HG03378 (cell line): ENCODE results near the gene CPLANE2.
"Not testable (repeated sequence)": the region's sequence is repeated elsewhere in the genome, so short reads cannot be mapped to it uniquely, and the experiment has no call there.

Experiments
- ATAC-seq: cut with Tn5 transposase; IDR thresholded peaks from one replicate; pipeline ENCODE4 v1.9.1; 2021; ENCODE audit warnings: mild to moderate bottlenecking, moderate library complexity; ENCODE audit not compliant: unreplicated experiment

CPLANE2 gene

DNA sequence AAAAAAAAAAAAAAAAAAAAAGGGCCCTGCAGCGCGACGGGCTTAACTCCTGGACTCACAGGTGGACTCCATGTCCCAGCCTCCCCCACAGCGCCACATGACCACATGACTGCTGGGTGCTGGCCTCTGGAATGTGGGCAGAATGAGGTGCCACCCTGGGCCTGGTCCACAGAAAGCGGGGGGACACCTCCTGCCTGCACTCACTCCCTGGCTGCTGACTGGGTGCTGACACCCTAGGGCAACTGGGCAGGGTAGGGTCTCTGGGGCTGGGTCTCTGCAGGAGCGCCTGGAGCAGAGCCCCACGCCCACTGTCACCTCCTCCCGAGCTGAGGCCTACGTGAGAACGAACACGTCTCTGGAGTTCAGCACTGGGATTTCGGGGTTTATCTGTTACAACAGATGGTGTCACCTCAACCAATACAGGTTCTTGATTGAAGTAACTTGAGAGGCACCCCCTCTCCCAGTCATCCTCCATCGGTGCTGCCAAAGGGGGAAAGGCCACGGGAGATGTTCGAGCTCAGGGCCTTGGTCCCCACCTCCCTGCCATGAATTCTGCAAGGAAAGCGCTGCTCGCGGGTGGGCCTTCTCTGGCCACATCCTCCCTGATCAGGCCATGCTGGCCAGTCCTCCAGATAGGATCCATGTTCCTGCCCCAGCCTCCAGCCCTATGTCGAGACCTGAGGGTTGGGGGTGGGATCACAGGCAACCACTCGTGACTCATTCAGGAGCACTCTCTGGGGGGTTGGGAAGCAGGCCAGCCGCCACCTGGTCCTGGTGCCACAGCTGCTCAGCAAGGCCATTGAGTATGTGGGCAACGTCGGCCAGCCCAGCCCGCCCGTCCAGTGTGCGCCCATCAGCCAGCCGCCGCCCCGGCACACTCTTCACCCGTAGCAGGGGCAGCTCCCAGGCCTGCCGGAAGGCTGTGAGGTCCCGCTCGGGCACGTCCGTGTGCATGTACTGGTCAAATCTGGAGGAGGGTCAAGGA is 5.4 kb downstream of the CPLANE2 start:
- ATAC-seq, result no peak

DNA sequence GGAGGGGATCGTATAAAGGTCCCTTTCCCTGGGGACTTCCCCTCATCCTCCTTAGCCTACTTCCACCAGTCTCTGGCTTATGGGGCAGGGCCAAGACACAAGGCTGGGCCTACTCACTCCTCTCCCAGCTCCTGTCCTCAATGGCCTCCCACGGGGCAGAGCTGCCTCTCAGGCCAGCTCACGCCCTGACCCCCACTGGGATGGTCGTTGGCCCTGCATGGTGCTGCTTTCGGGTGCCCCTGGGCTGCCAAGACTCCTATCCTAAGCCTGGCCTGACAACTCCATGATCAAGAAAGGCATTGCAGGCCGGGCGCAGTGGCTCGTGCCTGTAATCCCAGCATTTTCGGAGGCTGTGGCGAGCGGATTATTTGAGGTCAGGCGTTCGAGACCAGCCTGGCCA is 6.2 kb downstream of the CPLANE2 start:
- ATAC-seq, result no peak

DNA sequence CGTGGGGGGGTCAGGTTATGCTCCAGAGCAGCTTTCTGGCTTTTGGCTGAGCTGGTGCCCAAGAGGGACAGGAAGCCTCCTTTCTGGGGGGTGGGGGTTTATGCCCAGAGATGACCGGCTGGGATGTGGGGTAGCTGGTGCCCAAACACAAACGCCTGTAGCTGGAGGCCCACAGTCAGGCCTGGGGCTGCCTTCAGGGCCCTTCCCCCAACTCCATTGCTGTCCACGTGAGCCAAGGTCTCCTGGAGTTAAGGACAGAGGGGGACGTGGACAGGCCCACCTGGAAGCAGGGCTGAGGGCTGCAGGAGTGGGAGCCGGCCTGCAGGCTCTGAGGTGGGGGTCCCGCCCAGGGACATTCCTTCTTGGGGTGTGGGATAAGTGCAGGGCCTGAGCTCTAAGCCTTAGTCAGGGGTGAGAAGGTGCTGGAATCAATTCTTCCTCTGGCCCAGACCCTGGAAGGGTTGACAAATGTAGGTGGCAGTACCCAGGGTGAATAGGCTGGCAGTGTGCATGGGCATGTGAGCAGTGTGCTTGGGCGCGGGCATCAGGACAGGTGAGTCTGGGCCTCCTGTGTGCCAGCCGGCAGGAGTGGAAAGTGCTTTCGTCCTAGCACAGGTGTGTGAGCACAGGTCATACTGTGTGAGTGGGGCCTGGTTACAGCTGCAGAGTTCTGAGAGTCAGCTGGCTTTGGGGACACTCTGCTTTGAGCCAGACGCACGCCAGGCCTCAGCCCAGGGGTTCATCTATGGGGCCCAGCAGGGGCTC is 6.8 kb downstream of the CPLANE2 start:
- ATAC-seq, result no peak

DNA sequence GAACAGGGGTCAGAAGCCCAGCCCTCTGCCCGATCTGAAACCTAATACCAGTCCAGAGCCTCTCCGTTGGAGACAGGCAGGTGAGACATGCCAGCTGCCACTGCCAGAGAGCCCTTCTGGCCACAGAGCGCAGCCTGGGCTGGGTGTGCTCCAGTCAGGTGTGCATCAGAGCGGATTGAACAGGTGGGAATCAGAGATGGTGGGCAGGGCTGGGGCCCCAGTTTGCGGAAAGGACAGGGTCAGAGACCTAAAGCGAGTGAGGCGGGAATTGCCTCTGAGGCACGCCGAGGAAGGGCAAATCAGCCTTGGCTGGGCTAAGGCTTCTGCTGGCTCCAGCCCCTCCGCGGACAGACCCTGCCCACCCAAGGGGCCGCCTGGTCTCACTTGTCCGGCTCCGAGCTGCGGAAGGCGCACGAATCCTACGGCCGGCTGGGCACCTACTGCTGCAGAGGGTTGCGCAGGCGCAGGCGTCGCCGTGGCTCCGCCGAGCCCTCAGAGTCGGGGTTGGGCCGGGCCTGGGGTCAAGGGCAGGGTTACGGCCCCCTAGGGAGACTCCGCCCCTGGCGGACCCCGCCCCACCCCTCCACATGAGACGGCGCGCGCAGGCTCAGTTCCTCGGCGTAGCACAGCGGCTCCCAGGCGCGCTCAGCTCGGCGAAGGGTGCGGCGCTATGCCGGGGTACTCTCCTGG is 10.3 kb downstream of the CPLANE2 start:
- ATAC-seq, result no peak

DNA sequence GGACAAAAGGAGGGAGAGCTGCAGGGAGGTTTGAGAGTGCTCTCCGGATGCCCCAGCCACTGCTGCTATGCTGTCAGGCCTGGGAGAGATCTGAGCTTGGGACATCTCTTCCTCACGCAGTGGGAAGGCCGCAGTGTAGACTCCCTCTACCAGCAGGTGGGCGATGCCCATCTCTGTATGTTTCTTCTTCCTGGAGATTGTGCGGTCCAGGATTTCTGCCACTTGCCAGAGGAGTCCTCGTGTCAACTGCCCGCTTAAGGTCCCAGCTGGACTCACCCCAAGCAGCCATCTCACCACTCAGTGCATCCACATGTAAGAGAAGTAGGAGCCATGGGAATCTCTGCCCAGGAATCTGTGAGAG is 10.9 kb downstream of the CPLANE2 start:
- ATAC-seq, result no peak

DNA sequence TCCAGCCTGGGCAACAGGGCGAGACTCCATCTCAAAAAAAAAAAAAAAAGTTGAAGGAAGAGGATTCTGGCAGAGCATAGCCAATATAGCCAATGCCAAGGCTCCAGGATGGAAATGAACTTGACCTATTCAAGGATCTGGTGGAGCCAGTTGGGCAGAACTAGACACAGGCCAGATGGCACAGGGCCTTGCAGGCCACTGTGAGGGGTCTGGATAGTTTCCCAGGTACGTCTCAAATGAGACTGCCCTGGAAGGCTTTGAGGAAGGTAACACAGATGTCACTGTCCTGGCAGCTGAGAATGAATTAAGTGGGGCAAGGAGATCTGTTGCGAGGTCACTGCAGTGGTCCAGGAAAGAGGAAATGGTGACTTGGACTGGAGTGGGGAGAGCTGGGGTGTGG is 12.5 kb downstream of the CPLANE2 start:
- no peak for ATAC-seq

DNA sequence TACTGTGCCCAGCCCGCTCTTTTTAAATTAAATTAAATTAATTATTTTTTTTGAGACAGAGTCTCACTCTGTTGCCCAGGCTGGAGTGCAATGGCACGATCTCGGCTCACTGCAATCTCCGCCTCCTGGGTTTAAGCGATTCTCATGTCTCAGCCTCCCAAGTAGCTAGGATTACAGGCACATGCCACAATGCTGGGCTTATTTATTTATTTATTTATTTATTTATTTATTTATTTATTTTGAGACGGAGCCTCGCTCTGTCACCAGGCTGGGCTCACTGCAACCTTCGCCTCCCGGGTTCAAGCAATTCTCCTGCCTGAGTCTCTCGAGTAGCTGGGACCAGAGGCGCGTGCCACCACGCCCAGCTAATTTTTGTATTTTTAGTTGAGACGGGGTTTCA is 14.3 kb downstream of the CPLANE2 start:
- ATAC-seq, result not testable (repeated sequence)

DNA sequence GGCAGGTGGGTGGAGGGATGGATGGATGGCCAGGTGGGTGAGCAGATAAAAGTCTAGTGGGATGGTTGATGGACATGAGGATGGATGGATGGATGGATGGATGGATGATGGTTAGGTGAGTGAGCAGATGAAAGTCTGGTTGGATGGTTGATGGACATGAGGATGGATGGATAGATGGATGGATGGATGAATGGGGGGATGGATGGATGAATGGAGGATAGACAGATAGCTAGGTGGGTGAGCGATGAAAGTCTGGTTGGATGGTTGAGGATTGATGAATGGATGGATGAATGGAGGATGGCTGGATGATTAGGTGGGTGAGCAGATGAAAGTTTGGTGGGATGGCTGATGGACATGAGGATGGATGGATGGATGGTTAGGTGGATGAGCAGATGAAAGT is 15.5 kb downstream of the CPLANE2 start:
- ATAC-seq, result no peak

DNA sequence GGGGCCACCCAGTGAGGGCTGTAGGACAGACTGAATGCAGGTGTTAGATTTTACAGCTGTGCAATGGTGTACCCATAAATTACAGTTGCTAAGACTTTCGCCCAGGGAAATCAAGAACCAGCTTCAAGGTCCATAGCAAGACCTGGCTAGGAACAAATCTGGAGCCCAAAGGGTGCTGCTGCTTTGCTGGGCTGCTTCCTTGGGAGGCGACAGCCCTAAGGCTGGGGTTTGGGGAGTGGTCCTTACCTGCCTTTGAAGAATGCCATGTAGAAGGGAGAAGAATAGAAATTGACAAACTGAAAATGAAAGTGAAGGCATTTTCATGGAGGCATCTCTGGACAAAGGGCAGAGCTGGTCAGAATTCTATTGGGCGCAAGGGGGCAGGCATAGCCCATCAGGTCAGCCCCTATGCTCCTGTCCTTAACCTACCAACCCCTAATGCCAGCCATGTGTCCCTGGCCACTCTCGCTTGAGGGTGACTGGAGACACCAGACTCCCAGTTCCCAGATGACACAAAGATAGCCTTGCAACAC is 16.9 kb downstream of the CPLANE2 start:
- no peak for ATAC-seq

DNA sequence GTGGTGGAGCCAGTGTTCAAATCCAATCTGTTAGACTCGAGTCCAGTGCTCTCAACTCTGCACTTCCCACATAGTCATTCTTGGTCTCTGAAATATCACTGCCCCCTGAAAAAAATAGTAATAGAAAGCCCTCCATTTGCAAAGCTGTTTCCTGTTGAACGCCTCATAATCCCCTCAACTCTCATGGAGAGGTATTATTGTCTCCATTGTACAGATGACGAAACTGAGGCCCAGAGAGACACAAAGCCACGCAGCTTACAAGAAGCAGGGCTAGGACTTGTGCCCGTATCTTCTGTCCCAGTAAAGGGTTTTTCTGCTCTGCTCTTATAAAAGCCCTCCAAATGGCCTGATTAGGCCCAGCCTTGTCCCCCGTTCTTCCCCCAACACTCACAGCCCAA is 18.3 kb downstream of the CPLANE2 start:
- no peak for ATAC-seq

DNA sequence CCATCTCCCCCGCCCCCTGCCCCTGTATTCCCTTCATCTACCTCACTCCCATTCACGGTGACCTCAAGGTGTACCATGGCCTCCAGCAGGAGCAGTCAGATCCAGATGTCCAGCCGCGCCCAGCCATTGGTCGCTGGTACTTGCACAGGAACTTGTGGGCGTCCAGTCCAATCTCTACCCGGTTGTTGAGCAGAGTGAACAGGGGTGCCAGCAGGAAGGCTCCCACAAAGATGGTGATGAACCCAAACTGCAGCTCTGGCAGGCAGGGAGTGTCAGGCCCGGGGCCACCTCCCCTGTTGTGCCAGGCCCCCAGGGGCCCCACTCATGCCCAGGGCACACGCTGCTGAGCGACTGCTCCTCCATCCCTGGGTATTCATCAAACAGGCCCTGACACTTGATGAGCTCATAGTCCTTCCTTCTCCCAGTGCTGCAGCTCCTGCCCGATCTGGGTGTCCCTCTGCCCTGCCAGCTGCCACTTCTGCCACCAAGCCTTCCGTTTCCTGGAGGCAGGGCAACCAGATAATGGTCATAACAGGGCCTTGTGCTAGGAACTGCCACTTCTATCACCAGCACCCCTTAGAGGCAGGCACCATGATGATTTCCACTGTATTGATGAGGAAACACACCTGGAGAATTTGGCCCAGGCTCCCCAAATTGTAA is 18.8 kb downstream of the CPLANE2 start:
- no peak for ATAC-seq

DNA sequence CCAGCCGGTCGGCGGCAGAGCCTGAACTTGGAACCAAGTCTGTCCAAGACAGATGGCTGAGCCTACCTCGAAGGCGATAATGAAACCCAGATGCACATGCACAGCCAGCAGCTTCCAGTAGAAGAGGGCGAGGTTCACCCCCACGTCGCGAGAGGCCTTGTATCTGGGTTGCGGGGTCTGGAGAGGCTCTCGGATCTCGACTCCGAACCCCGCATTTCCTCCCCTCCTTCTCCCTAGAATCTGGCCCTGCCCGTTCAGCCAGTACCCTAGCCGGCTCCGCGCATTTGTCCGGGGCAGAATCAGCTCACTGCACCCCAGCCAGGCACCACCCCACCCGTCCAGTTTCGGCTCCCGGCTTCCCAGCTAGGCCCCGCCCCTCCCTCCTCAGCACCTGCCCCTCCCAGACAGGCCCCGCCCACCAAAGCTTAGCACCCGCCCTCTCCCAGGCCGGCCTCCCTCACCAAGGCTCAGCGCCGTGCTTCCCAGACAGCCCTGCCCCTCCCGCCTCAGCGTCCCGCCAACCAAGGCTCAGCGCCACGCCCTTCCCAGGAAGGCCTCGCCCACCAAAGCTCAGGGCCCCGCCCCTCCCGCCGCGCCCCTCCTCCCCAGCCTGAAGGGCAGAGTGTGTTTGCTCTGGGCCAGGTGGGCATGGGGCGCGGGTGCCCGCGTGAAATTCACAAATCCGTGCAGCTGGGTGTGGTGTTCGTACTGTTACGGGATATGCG is 19.8 kb downstream of the CPLANE2 start:
- ATAC-seq, result no peak

DNA sequence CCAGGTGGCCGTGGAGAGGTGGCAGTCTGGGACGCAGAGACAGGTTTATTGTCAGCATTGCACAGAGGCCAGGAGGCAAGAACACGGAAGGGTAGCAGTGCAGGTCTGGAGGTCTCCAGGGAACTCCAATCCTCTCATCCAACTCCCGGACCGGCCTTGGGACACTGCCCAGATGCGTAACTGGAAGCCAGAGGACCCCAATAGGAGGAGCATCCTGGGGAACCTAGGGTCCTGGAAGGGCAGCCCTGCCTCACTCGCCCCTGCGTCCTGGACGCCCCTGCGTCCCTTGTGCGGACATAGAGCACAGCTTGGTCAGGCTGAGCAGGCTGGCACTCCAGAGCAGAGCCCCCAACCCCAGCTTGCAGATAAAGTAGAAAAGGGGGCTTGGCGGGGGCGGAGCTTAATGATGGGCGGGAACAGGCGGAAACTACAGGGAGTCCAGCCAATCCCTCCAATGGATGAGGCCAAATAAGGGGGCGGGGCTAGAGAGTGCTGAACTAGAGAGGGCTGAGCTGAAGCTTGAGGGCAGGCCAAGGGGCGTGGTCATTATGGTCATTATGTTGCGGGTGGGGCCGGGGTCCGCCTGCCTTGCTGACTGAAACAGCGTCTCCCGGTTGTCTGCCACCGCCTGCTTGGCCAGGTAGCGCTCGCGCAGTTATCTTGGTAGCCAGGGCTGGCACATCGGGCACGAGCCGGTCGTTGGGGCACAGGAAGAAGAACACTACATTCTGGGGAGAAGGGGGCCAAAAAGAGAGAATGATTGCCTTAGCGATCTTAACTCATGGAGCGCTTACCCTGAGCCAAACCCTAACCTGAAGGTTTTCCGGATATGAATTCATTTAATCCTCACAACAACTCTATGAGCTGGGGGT is 20.9 kb downstream of the CPLANE2 start:
- no peak for ATAC-seq

DNA sequence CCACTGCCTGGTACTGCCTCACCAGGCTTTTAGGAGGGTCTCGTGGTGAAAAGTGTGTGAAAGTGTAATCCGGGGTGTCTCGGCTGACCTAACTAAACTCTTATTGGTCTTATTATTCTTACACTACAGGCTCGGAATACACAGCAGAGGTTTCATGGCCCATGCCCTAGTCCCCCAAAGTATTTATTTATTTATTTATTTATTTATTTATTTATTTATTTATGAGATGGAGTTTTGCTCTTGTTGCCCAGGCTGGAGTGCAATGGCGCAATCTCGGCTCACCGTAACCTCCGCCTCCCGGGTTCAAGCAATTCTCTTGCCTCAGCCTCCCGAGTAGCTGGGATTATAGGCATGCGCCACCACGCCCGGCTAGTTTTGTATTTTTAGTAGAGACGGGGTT is 21.7 kb downstream of the CPLANE2 start:
- not testable (repeated sequence) for ATAC-seq

DNA sequence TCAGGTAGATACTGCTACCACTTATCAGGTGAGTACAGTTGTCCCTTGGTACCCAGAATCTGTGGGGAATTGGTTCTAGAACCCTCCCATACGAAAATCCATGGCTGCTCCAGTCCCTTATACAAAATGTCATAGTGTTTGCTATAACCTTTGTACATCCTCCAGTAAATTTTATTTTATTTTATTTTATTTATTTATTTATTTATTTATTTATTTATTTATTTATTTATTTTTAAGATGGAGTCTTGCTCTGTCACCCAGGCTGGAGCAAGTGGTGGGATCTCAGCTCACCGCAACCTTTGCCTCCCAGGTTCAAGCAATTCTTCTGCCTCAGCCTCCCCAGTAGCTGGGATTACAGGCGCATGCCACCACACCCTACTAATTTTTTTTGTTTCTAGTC is 23.4 kb downstream of the CPLANE2 start:
- not testable (repeated sequence) for ATAC-seq

DNA sequence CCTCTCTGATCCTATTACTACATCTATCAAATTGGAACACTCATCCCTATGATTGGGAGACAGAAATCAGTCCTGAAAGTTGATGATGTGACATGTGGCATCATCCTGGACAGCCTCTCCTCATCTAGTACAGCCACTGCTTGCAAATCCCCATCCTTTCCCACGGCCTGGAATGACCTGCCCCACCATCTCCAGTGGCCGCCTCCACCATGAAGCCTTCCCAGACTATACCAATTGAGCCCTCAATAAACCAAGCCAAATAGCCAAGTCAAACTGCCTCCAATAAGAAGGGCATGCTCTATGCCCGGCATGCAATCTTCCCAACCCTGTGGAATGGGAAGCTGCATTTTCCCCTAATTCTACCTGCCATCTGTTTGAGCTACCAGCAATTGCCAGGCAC is 24.0 kb downstream of the CPLANE2 start:
- ATAC-seq, result no peak

DNA sequence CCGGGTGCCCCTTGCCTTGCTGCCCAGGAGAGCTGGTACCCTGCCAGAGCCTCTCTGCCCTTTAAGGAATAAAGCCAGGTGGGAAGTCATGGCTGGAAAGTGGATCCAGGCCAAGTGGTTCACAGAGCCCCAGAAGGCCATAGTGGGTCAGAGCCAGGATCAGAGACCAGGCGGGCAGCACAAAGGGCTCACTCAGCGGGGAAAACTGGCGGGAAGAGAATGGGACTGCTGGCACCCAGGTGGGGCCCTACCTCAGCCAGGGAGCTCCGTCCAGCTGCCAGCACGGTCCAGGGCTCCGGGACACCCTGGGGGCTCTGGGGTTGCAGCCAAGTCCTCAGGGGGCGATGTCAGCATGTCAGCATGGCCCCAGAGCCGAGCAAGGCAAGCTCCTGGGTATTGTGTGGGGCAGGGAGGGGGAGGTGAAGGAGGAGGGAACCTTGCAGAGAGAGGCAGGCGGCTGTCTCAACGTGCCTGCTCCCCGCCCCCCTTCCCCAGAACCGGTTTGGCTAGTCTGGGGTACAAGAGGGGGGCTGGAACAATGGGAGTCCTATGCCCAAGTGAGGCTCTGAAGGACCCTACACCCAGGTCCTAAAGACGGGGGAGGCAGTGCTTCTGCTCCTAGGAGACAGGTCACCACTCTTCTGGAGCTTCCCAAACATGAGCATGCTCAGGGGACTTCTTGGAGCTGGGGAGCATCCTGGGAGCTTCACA is 24.6 kb downstream of the CPLANE2 start, which contains the start of gene ARHGEF19:
Gene ARHGEF19 (minus strand): TSS at position 402 of the 711 bp plus-strand sequence. CDS start 3,598 bp downstream, outside the sequence.
- no peak for ATAC-seq

DNA sequence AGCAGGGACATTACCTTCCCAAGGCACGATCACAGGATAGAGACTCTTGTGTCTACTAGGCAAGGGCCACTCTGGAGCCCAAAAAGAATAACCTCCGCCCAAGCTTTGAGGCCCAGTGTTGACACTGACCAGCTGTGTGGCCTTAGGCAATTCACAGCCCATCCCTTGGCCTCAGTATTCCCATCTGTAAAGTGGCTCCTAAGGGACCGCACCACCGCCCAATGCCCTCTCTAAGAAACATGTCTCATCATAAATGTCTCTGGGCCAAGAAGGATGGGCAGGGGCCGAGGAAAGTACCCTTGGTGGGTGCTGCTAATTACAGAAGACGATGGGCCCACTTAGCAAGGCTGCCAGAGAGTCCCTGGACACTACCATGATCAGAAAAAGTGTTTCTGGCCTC is 25.2 kb downstream of the CPLANE2 start:
- ATAC-seq, result no peak
